K562 (cell line): ENCODE measurements around the gene FRMPD4. TPM values are rescaled to one million over a fixed set of nuclear protein-coding genes. Genes with fewer than 3 reads are reported as not detected.

ENCODE experiments used
- ATAC-seq: fragments of 200-7000 bp; cut with Tn5 transposase; 3 replicates; pipeline ENCODE4 v1.9.1; 2020; ENCODE audit warnings: moderate library complexity
- BruUV-seq: library from RNA; stranded (reverse); fragments of 400-500 nt; replicated peaks from 2 replicates; lab custom pipeline; 2021; lab: Mats Ljungman, UMichigan
- CTCF ChIA-PET: fragments of 300-600 bp; formaldehyde crosslinking; extraction: SDS; loops from one replicate; lab custom pipeline; 2021; ENCODE audit warnings: low intra/inter-chr PET ratio; lab: Yijun Ruan, JAX
- POLR2A ChIA-PET: fragments of 300-600, 350-650 bp; sonication (Branson Sonifier 250); formaldehyde crosslinking; extraction: SDS; loops from one replicate; lab custom pipeline; 2021; ENCODE audit warnings: antibody characterized with exemption, inconsistent platforms; lab: Yijun Ruan, JAX
- DNase-seq, 4 experiments: peaks; one replicate each; pipeline versions ENCODE4 v3.0.0 to v3.0.0-alpha.2; 2011 to 2018; ENCODE audit warnings: low spot score in 3 of 4, mixed read lengths in 3 of 4; ENCODE audit errors: extremely low read depth in 1 of 4
- FAIRE-seq: peaks from 2 replicates; lab custom pipeline; 2011; peaks lifted over from hg19 to GRCh38; lab: Jason Lieb, UNC
- H2AFZ ChIP-seq: 2 replicates; pipeline ENCODE4 v1.6.0; 2011; ENCODE audit warnings: low read depth, low read length, control low read depth, inconsistent platforms
- H3K27ac ChIP-seq: fragments of 200-600 bp; 3 replicates; pipeline ENCODE4 v1.8.0; 2011; ENCODE audit warnings: low read depth, mild to moderate bottlenecking, control low read depth, inconsistent platforms, low read length, moderate library complexity, mixed read lengths; ENCODE audit errors: extremely low read depth
- H3K27me3 ChIP-seq, 2 experiments: fragments of 300-600 bp in 1 of 2; 2 replicates in 1 of 2; 3 replicates in 1 of 2; pipeline versions ENCODE4 v1.6.0 to v1.8.0; 2011; ENCODE audit warnings: inconsistent platforms in 2 of 2, low read length in 2 of 2, mild to moderate bottlenecking in 1 of 2, mixed read lengths in 1 of 2, moderate library complexity in 1 of 2; ENCODE audit not compliant: control insufficient read depth in 2 of 2, insufficient read depth in 2 of 2
- H3K36me3 ChIP-seq: fragments of 300-600 bp; 3 replicates; pipeline ENCODE4 v1.8.0; 2011; ENCODE audit warnings: mild to moderate bottlenecking, low read length, inconsistent platforms; ENCODE audit not compliant: control insufficient read depth, insufficient read depth
- H3K4me1 ChIP-seq, 2 experiments: fragments of 200-600 bp in 1 of 2; replicated peaks in 1 of 2; 2 replicates in 1 of 2; 3 replicates in 1 of 2; pipeline versions ENCODE4 v1.5.1 to v1.8.0; 2011; ENCODE audit warnings: inconsistent platforms in 2 of 2, low read length in 2 of 2, mild to moderate bottlenecking in 1 of 2, mixed read lengths in 1 of 2, moderate library complexity in 1 of 2; ENCODE audit not compliant: control insufficient read depth in 2 of 2, insufficient read depth in 2 of 2
- H3K4me2 ChIP-seq: 2 replicates; pipeline ENCODE4 v1.6.1; 2011; ENCODE audit warnings: low read length, control low read depth, inconsistent platforms, mixed read lengths; ENCODE audit not compliant: insufficient read depth
- H3K4me3 ChIP-seq: fragments of 200-600 bp; sonication (generic), shearing (Covaris generic); 2 replicates; pipeline ENCODE4 v1.5.1; 2016; ENCODE audit warnings: control low read depth, inconsistent platforms
- H3K79me2 ChIP-seq: fragments of 200-600 bp; 3 replicates; pipeline ENCODE4 v1.8.0; 2011; ENCODE audit warnings: low read length, inconsistent platforms; ENCODE audit not compliant: control insufficient read depth, insufficient read depth
- H3K9ac ChIP-seq, 2 experiments: 2 replicates each; pipeline versions ENCODE4 v1.6.0 to v1.6.1; 2011; ENCODE audit warnings: low read depth in 2 of 2, low read length in 2 of 2, control low read depth in 1 of 2, inconsistent platforms in 1 of 2, mild to moderate bottlenecking in 1 of 2, mixed read lengths in 1 of 2; ENCODE audit not compliant: insufficient read depth in 1 of 2
- H3K9me1 ChIP-seq: one replicate; pipeline ENCODE4 v1.6.0; 2011; ENCODE audit warnings: inconsistent platforms, mild to moderate bottlenecking, low read length, moderate library complexity; ENCODE audit not compliant: control insufficient read depth, insufficient read depth
- H3K9me3 ChIP-seq: replicated peaks from 2 replicates; pipeline ENCODE4 v1.5.1; 2011; ENCODE audit warnings: low read depth, low read length, inconsistent platforms; ENCODE audit not compliant: control insufficient read depth, insufficient read depth
- H4K20me1 ChIP-seq: replicated peaks from 2 replicates; pipeline ENCODE4 v1.6.1; 2011; ENCODE audit warnings: low read length, inconsistent platforms, mixed read lengths; ENCODE audit not compliant: control insufficient read depth, insufficient read depth
- ATF7 ChIP-seq: fragments of 450-650 bp; IDR thresholded peaks from 2 replicates; pipeline ENCODE4 v1.7.1; 2014; ENCODE audit warnings: mild to moderate bottlenecking, moderate library complexity
- CHCHD3 ChIP-seq: fragments of 250-450 bp; sonication (Bioruptor Pico); IDR thresholded peaks from 2 replicates; pipeline ENCODE4 v2.1.2; 2022; ENCODE audit warnings: mild to moderate bottlenecking
- CREM ChIP-seq: IDR thresholded peaks from 2 replicates; pipeline ENCODE4 v1.6.1; 2014; ENCODE audit warnings: antibody characterized with exemption, low read depth
- GATA2 ChIP-seq: sonication (generic); formaldehyde crosslinking; IDR thresholded peaks from 2 replicates; pipeline ENCODE4 v1.4.0; 2020; ENCODE audit warnings: mild to moderate bottlenecking, missing genetic modification reagents
- HINFP ChIP-seq: fragments of 450-650 bp; conservative IDR thresholded peaks from 2 replicates; pipeline ENCODE4 v1.6.1; 2016; ENCODE audit warnings: missing genetic modification characterization, low read depth, mild to moderate bottlenecking, control low read depth, missing compliant biosample characterization
- IRF2 ChIP-seq: sonication (generic); formaldehyde crosslinking; IDR thresholded peaks from 2 replicates; pipeline ENCODE4 v1.8.1; 2022; ENCODE audit warnings: mild to moderate bottlenecking, missing genetic modification reagents
- NBN ChIP-seq: fragments of 450-650 bp; IDR thresholded peaks from 2 replicates; pipeline ENCODE4 v1.6.1; 2016; ENCODE audit warnings: low read depth, mild to moderate bottlenecking
- NELFE ChIP-seq: IDR thresholded peaks from 2 replicates; pipeline ENCODE4 v1.6.1; 2011; ENCODE audit warnings: mild to moderate bottlenecking; ENCODE audit not compliant: insufficient read depth, insufficient read length
- NFE2L1 ChIP-seq: fragments of 450-650 bp; IDR thresholded peaks from 2 replicates; pipeline ENCODE4 v1.6.1; 2016; ENCODE audit warnings: missing genetic modification characterization, low read depth, mild to moderate bottlenecking, missing compliant biosample characterization, moderate library complexity, borderline replicate concordance
- NR2C2 ChIP-seq, 2 experiments: fragments of 200-800 bp in 1 of 2; sonication (Bioruptor generic) in 1 of 2; sonication (generic) in 1 of 2; formaldehyde crosslinking in 1 of 2; IDR thresholded peaks; 2 replicates each; pipeline versions ENCODE4 v1.6.1 to v1.8.0; 2016 to 2022; ENCODE audit warnings: mild to moderate bottlenecking in 1 of 2, missing compliant biosample characterization in 1 of 2, missing genetic modification characterization in 1 of 2, missing genetic modification reagents in 1 of 2
- ZBTB1 ChIP-seq: sonication (generic); formaldehyde crosslinking; IDR thresholded peaks from 2 replicates; pipeline ENCODE4 v1.8.1; 2023; ENCODE audit warnings: missing genetic modification reagents, low read depth, mild to moderate bottlenecking, borderline replicate concordance
- WGBS: fragments of 100-300 bp; shearing (Covaris generic); methylation state at CpG from one replicate; pipeline ENCODE4 v1.1.6; 2016; ENCODE audit warnings: low coverage, mixed read lengths; ENCODE audit not compliant: insufficient coverage; ENCODE audit errors: missing lambda C conversion rate; 5-methylcytosine and 5-hydroxymethylcytosine counted together
- in situ Hi-C: fragments of 300-500 bp; cut with MboI; formaldehyde crosslinking; loops from 4 replicates; pipeline ENCODE4 v1.15.0; 2018; ENCODE audit warnings: inconsistent platforms, mixed read lengths
- intact Hi-C: fragments of 100-400 bp; cut with micrococcal nuclease; formaldehyde crosslinking; loops from 2 replicates; pipeline ENCODE4 v1.14.2; 2022
- polyA plus RNA-seq, 8 experiments: library from polyadenylated mRNA; depleted of rRNA in 4 of 8; stranded (reverse) in 5 of 8; unstranded in 3 of 8; fragments of >200 nt; fragmentation: Nextera tagmentation in 2 of 8; fragmentation: Illumina TruSeq in 1 of 8; extraction: Ambion mirVana in 2 of 8; extraction: Trizol in 1 of 8; gene quantifications; 2 replicates each; pipeline versions ENCODE4 v1.2.1 to v1.2.3, GENCODE V29; 2011 to 2014; ENCODE audit warnings: inconsistent platforms in 1 of 8, missing spikeins in 1 of 8
- total RNA-seq, 7 experiments: library from RNA; depleted of rRNA in 6 of 7; stranded (reverse); fragments of >200 nt in 6 of 7; fragmentation: Illumina TruSeq in 2 of 7; extraction: Trizol in 2 of 7; gene quantifications; 2 replicates each; pipeline versions ENCODE4 v1.2.1 to v1.2.3, GENCODE V29; 2011 to 2021; ENCODE audit warnings: low replicate concordance in 1 of 7
- TF ChIP-seq, protein P1 (sequence below), 2 experiments: IDR thresholded peaks in 1 of 2; conservative IDR thresholded peaks in 1 of 2; 2 replicates each; pipeline ENCODE4 v1.6.1; 2016; ENCODE audit warnings: low read depth in 2 of 2, mild to moderate bottlenecking in 1 of 2, missing compliant biosample characterization in 1 of 2, missing genetic modification characterization in 1 of 2, moderate library complexity in 1 of 2
- TF ChIP-seq, protein P2 (sequence below), 2 experiments: fragments of 450-650 bp in 1 of 2; sonication (generic) in 1 of 2; formaldehyde crosslinking in 1 of 2; IDR thresholded peaks in 1 of 2; conservative IDR thresholded peaks in 1 of 2; 2 replicates each; pipeline versions ENCODE4 v1.6.1 to v1.8.1; 2016 to 2023; ENCODE audit warnings: mild to moderate bottlenecking in 2 of 2, moderate library complexity in 2 of 2, inconsistent platforms in 1 of 2, missing genetic modification reagents in 1 of 2
- TF ChIP-seq, protein P3 (sequence below): fragments of 450-650 bp; IDR thresholded peaks from 2 replicates; pipeline ENCODE4 v1.6.1; 2017; ENCODE audit warnings: antibody characterized with exemption

Gene FRMPD4
- total and polyA plus RNA-seq, 9 of the 15 experiments (the other 6 are each of a cell fraction or from before 2014, with no cell fraction given): not detected

GRCh38 chrX:12758291-12758690 lies 620.0 kb downstream of the FRMPD4 start:
- Histone ChIP-seq H3K9me3 (no peaks in the 10 kb centered on the region), H3K9me1 (no peaks in the 10 kb centered on the region), H3K27ac (no peak overlapping the region), H3K4me2 (no peak overlapping the region), H4K20me1 (no peaks in the 10 kb centered on the region), H3K4me1 (no peaks in the 10 kb centered on the region), H3K27me3 (no peaks in the 10 kb centered on the region; a peak in 1 of 5 replicates), H3K79me2 (no peaks in the 10 kb centered on the region), H3K4me3 (no peak overlapping the region), H2AFZ (no peak overlapping the region), H3K9ac (no peak overlapping the region), H3K36me3 (no peaks in the 10 kb centered on the region)
- no TSS peak for BruUV-seq
- 0% methylated on average over 3 of the region's 3 CpGs for WGBS
- ATAC-seq (no peak), FAIRE-seq (no peak), DNase-seq (no peak)
- in situ Hi-C loops: no loop called here
- ChIA-PET CTCF (no interaction called here), POLR2A (interaction anchor here (0.6 kb wide), 1 partner anchor 825 kb away, joined by 3 read pairs; no protein-coding TSS in a partner anchor)
- intact Hi-C loops: no loop called here
- no peak for TF ChIP-seq NELFE
- peak; percentile 35; the same call in 1 of the 2 replicates for TF ChIP-seq CREM
- no peak for TF ChIP-seq NR2C2 (CRISPR knock-in tag; IDR thresholded peaks at IDR 0.05)
- no peak for TF ChIP-seq NR2C2 (tag; IDR thresholded peaks at IDR 0.05)
- no peak for TF ChIP-seq CHCHD3
- TF ChIP-seq, protein P1, sequence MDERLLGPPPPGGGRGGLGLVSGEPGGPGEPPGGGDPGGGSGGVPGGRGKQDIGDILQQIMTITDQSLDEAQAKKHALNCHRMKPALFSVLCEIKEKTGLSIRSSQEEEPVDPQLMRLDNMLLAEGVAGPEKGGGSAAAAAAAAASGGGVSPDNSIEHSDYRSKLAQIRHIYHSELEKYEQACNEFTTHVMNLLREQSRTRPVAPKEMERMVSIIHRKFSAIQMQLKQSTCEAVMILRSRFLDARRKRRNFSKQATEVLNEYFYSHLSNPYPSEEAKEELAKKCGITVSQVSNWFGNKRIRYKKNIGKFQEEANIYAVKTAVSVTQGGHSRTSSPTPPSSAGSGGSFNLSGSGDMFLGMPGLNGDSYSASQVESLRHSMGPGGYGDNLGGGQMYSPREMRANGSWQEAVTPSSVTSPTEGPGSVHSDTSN (CRISPR knock-in tag; IDR thresholded peaks at IDR 0.05; ENCODE audit: low read depth): no peak
- TF ChIP-seq, protein P1 (tag; conservative IDR thresholded peaks at IDR 0.05; ENCODE audit: low read depth): no peak
- TF ChIP-seq ATF7: peak; percentile 80
- no peak for TF ChIP-seq HINFP (tag)
- TF ChIP-seq, protein P2, sequence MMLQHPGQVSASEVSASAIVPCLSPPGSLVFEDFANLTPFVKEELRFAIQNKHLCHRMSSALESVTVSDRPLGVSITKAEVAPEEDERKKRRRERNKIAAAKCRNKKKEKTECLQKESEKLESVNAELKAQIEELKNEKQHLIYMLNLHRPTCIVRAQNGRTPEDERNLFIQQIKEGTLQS (IDR thresholded peaks at IDR 0.05): peak; percentile 80
- TF ChIP-seq, protein P2 (CRISPR knock-in tag; conservative IDR thresholded peaks at IDR 0.05): no peak
- TF ChIP-seq NFE2L1 (tag): no peak
- no peak for TF ChIP-seq GATA2
- TF ChIP-seq, protein P3, sequence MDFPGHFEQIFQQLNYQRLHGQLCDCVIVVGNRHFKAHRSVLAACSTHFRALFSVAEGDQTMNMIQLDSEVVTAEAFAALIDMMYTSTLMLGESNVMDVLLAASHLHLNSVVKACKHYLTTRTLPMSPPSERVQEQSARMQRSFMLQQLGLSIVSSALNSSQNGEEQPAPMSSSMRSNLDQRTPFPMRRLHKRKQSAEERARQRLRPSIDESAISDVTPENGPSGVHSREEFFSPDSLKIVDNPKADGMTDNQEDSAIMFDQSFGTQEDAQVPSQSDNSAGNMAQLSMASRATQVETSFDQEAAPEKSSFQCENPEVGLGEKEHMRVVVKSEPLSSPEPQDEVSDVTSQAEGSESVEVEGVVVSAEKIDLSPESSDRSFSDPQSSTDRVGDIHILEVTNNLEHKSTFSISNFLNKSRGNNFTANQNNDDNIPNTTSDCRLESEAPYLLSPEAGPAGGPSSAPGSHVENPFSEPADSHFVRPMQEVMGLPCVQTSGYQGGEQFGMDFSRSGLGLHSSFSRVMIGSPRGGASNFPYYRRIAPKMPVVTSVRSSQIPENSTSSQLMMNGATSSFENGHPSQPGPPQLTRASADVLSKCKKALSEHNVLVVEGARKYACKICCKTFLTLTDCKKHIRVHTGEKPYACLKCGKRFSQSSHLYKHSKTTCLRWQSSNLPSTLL: no peak
- TF ChIP-seq NBN: no peak
- TF ChIP-seq IRF2 (CRISPR knock-in tag): no peak
- no peak for TF ChIP-seq ZBTB1 (CRISPR knock-in tag)
